Esophagus squamous epithelium (tissue), 4 donors: ENCODE measurements around the gene ACTL6A.

Experiments
- POLR2A ChIP-seq, 4 donors: fragments of 450-650 bp; IDR thresholded peaks; one replicate each; pipeline ENCODE4 v1.6.1; 2017; ENCODE audit warnings: antibody characterized with exemption in 4 of 4, mild to moderate bottlenecking in 4 of 4, moderate library complexity in 3 of 4
- TF ChIP-seq, protein P1 (sequence below), 6 experiments: fragments of 450-650 bp in 4 of 6; fragments of 200-600 bp in 2 of 6; sonication (generic) in 2 of 6; IDR thresholded peaks; one replicate each; pipeline ENCODE4 v1.5.1; 2016 to 2019; ENCODE audit warnings: antibody characterized with exemption in 6 of 6, mild to moderate bottlenecking in 4 of 6, moderate library complexity in 4 of 6

DNA sequence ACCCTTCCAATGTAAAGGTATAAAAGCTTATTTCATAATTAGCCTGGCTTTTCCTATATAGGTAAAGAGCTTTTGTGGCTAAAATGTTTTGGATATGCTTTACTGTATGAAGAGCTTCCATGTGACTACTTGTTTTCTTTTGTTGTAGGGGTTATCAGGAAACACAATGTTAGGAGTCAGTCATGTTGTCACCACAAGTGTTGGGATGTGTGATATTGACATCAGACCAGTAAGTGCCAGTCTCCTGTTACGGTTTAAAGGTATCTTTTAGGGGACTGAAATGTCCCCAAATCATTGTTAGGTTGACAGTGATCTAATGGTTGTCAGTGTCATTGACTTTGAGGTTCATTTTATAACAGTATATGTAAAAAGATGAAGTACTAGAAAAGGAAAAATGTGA is 18.3 kb downstream of the ACTL6A start:
- TF ChIP-seq, protein P1, sequence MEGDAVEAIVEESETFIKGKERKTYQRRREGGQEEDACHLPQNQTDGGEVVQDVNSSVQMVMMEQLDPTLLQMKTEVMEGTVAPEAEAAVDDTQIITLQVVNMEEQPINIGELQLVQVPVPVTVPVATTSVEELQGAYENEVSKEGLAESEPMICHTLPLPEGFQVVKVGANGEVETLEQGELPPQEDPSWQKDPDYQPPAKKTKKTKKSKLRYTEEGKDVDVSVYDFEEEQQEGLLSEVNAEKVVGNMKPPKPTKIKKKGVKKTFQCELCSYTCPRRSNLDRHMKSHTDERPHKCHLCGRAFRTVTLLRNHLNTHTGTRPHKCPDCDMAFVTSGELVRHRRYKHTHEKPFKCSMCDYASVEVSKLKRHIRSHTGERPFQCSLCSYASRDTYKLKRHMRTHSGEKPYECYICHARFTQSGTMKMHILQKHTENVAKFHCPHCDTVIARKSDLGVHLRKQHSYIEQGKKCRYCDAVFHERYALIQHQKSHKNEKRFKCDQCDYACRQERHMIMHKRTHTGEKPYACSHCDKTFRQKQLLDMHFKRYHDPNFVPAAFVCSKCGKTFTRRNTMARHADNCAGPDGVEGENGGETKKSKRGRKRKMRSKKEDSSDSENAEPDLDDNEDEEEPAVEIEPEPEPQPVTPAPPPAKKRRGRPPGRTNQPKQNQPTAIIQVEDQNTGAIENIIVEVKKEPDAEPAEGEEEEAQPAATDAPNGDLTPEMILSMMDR (IDR thresholded peaks at IDR 0.05) = no peak
- TF ChIP-seq POLR2A (IDR thresholded peaks at IDR 0.05) = no peak
